Prostate gland (tissue), 2 donors: ENCODE measurements around the gene USP11. TPM values are rescaled to one million over a fixed set of nuclear protein-coding genes. Genes with fewer than 3 reads are reported as not detected.
A peak's percentile ranks its signal among the peaks of the same experiment; 100 is the strongest.

Experiments
- DNase-seq: peaks from one replicate; pipeline ENCODE4 v3.0.0-alpha.2; 2019; ENCODE audit warnings: low spot score
- H3K27ac ChIP-seq, 2 donors: fragments of 200-600 bp; sonication (generic); 2 replicates each; pipeline ENCODE4 v1.5.1; 2017 to 2019
- H3K27me3 ChIP-seq: fragments of 200-600 bp; sonication (generic); replicated peaks from 2 replicates; pipeline ENCODE4 v1.5.1; 2019; ENCODE audit not compliant: insufficient read depth
- H3K36me3 ChIP-seq, 2 donors: fragments of 200-600 bp; sonication (generic); 1 replicate in 1 of 2; 2 replicates in 1 of 2; pipeline versions ENCODE4 v1.5.1 to v1.8.1; 2017 to 2019
- H3K4me1 ChIP-seq: fragments of 200-600 bp; sonication (generic); replicated peaks from 2 replicates; pipeline ENCODE4 v1.5.1; 2019
- H3K4me3 ChIP-seq, 2 donors: fragments of 200-600 bp; sonication (generic); 2 replicates each; pipeline ENCODE4 v1.5.1; 2017 to 2019
- H3K9me3 ChIP-seq: fragments of 200-600 bp; sonication (generic); 2 replicates; pipeline ENCODE4 v1.5.1; 2017
- POLR2A ChIP-seq: fragments of 450-650 bp; IDR thresholded peaks from one replicate; pipeline ENCODE4 v1.6.1; 2016; ENCODE audit warnings: antibody characterized with exemption, mild to moderate bottlenecking
- POLR2AphosphoS5 ChIP-seq: sonication (generic); formaldehyde crosslinking; IDR thresholded peaks from one replicate; pipeline ENCODE4 v1.6.1; 2017; ENCODE audit warnings: antibody characterized with exemption
- WGBS: methylation state at CpG from one replicate; pipeline ENCODE4 v1.1.5; 2018; 5-methylcytosine and 5-hydroxymethylcytosine counted together
- intact Hi-C: fragments of 100-400 bp; cut with DNase I; formaldehyde crosslinking; loops from one replicate; pipeline ENCODE4 v1.14.2; 2022
- total RNA-seq, 2 donors: library from RNA; depleted of rRNA; stranded (reverse); fragments of >200 nt; gene quantifications; one replicate each; pipeline ENCODE4 v1.1.0, GENCODE V29; 2016
- TF ChIP-seq, protein P1 (sequence below), 4 experiments: fragments of 200-600 bp in 2 of 4; fragments of 450-650 bp in 2 of 4; sonication (generic) in 2 of 4; IDR thresholded peaks; 1 replicate in 3 of 4; 2 replicates in 1 of 4; pipeline ENCODE4 v1.5.1; 2016 to 2019; ENCODE audit warnings: antibody characterized with exemption in 4 of 4, mild to moderate bottlenecking in 2 of 4, moderate library complexity in 2 of 4

USP11 gene
- total RNA-seq, 2 donors from 2014 or later: 43.3 to 124 TPM

- WGBS: 78% methylated on average over 19 of the region's 19 CpGs
- intact Hi-C loops: loop anchor here (5.0 kb wide), 2 partner anchors 177 to 192 kb away; no protein-coding TSS in a partner anchor
- Histone ChIP-seq H3K4me3 (no peak overlapping the region), H3K4me1 (no peaks in the 10 kb centered on the region), H3K27ac (no peak overlapping the region), H3K36me3 (no peaks in the 10 kb centered on the region), H3K27me3 (no peaks in the 10 kb centered on the region), H3K9me3 (no peaks in the 10 kb centered on the region)
- TF ChIP-seq POLR2A (no peak), POLR2AphosphoS5 (no peak)
- TF ChIP-seq, protein P1, sequence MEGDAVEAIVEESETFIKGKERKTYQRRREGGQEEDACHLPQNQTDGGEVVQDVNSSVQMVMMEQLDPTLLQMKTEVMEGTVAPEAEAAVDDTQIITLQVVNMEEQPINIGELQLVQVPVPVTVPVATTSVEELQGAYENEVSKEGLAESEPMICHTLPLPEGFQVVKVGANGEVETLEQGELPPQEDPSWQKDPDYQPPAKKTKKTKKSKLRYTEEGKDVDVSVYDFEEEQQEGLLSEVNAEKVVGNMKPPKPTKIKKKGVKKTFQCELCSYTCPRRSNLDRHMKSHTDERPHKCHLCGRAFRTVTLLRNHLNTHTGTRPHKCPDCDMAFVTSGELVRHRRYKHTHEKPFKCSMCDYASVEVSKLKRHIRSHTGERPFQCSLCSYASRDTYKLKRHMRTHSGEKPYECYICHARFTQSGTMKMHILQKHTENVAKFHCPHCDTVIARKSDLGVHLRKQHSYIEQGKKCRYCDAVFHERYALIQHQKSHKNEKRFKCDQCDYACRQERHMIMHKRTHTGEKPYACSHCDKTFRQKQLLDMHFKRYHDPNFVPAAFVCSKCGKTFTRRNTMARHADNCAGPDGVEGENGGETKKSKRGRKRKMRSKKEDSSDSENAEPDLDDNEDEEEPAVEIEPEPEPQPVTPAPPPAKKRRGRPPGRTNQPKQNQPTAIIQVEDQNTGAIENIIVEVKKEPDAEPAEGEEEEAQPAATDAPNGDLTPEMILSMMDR (IDR thresholded peaks at IDR 0.05): no peak
- no peak for DNase-seq
Observed at GRCh38 chrX:47189906-47190305, 42.9 kb upstream of the USP11 start.

DNA sequence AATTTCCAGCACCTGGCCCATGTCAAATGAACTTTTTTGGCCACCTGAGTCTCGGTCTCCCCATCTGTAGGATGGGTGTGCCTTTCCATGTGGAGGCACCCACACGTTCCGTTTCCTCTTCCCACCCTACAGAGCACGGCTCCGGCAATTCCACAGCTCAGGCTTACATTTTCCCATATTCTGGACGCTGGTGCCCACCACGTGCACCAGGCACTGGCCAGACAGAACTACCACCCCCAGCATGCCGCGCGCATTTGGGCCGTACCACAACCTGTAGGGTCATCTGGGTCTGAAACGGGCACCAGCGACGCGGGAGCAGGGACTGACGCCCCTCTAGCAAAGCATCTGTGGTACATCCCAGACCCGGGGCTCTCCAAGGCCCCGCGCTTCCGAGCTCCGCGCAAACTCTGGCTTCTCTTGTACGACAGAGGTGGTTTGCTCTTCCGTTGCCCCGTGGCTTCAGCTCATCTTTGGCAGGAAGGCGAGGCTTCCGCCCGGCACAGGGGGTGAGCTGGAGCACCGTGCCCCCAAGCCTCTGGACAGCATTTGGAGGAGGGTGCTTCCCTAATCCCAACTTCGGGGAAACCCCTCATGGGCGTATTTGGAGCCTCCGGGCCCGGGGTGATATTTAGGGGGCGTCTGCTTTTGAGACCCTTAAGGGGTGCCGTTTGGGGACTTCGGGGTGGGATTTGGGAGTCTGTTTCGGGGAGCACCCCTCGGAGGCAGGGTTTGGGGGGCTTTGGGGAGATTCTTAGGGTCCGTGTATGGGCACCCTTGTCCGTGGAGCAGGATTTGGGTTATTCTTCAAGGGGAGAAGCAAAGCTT, 42.2 kb upstream of the USP11 start:
- 3% methylated on average over 33 of the region's 40 CpGs for WGBS
- TF ChIP-seq, protein P1 (IDR thresholded peaks at IDR 0.05): peak in 1 of 4 experiments; percentile 17
- TF ChIP-seq POLR2A (peak; percentile 24), POLR2AphosphoS5 (peak; percentile 77)
- DNase-seq: peak; percentile 73
- intact Hi-C loops: loop anchor here (5.0 kb wide), 2 partner anchors 177 to 192 kb away; no protein-coding TSS in a partner anchor
- Histone ChIP-seq H3K4me1 (no peaks in the 10 kb centered on the region), H3K36me3 (no peaks in the 10 kb centered on the region), H3K27ac (peak overlapping the region; percentile 45 to 48), H3K9me3 (no peaks in the 10 kb centered on the region), H3K27me3 (no peaks in the 10 kb centered on the region), H3K4me3 (peak overlapping the region; percentile 34 to 36)

DNA sequence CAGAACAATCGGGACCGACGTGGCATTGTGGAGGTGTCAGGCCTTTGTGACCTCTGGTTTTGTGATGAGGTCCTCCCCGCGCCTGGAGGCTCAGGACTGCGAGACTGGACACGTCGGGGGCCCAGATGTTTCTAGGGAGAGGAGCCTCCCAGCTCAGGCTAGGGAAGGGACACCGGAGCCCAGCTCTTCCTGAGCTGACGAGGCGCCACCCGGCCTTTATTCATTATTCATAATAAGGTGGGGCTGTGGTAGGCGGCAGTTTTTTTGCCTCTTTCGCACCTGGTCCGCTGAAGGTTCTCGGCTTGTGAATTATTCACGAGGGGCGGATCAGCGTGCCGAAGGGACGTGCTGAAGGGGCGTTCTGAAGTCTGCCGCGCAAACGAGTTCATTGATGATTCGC, 41.5 kb upstream of the USP11 start:
- intact Hi-C loops: loop anchor here (5.0 kb wide), 2 partner anchors 176 to 191 kb away; no protein-coding TSS in a partner anchor
- no peaks in the 10 kb centered on the region for H3K36me3 ChIP-seq
- H3K27me3 ChIP-seq: no peaks in the 10 kb centered on the region
- peak overlapping the region; percentile 45 to 48 for H3K27ac ChIP-seq
- 13% methylated on average over 19 of the region's 26 CpGs for WGBS
- H3K4me3 ChIP-seq: peak overlapping the region; percentile 34 to 36
- TF ChIP-seq POLR2AphosphoS5 (no peak), POLR2A (no peak)
- TF ChIP-seq, protein P1 (IDR thresholded peaks at IDR 0.05): no peak
- no peaks in the 10 kb centered on the region for H3K9me3 ChIP-seq
- H3K4me1 ChIP-seq: no peaks in the 10 kb centered on the region
- DNase-seq: no peak

DNA sequence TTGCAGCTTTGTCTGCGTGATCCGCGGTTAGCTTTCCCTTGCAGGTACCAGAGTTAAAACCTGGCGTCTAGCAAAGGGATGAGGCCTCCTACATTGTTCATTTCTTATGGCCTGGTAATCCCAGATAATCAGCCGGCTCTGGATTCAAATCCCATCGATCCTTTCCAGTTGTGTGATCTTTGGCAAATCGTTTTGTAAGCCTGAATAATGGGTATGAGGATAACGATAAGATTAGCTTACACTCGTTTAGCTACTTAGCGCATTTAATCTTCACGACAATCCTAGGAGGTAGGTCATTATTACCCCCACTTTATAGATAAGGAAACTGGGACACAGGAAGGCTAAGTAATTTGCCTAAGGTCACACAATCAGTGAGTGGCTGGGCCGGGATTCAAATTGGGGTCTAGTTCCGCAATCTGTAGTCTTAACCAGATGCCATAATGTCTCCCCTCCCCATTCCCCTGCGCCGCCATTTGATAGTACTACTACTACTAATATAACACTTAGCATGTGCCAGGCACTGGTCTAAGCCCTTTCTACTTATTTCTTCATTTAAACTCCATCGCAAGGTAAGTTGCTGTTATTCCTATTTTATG, 40.9 kb upstream of the USP11 start:
- H3K4me3 ChIP-seq: no peak overlapping the region
- H3K4me1 ChIP-seq: no peaks in the 10 kb centered on the region
- 66% methylated on average over 16 of the region's 16 CpGs for WGBS
- no peaks in the 10 kb centered on the region for H3K9me3 ChIP-seq
- no peaks in the 10 kb centered on the region for H3K27me3 ChIP-seq
- intact Hi-C loops: loop anchor here (2.0 to 5.0 kb wide), 3 partner anchors 175 to 331 kb away; no protein-coding TSS in a partner anchor
- H3K36me3 ChIP-seq: no peaks in the 10 kb centered on the region
- TF ChIP-seq POLR2A (no peak), POLR2AphosphoS5 (no peak)
- TF ChIP-seq, protein P1 (IDR thresholded peaks at IDR 0.05): no peak
- H3K27ac ChIP-seq: no peak overlapping the region
- no peak for DNase-seq
